Natural killer cell (primary cell): ENCODE data around the gene C17orf107. TPM values are rescaled to one million over a fixed set of nuclear protein-coding genes. Genes with fewer than 3 reads are reported as not detected.

Source experiments
- ATAC-seq, 3 donors: fragments of 150-1000 bp in 2 of 3; fragments of 200-7000 bp in 1 of 3; cut with Tn5 transposase; 1 replicate in 1 of 3; 2 replicates in 2 of 3; pipeline ENCODE4 v1.10.0; 2021; ENCODE audit warnings: mild to moderate bottlenecking in 2 of 3, moderate library complexity in 2 of 3
- DNase-seq, 2 donors: peaks; one replicate each; pipeline versions ENCODE4 v3.0.0 to v3.0.0-alpha.2; 2013 to 2021; ENCODE audit warnings: mixed read lengths in 1 of 2
- H3K27ac ChIP-seq: one replicate; pipeline ENCODE4 v1.5.1; 2013; ENCODE audit warnings: mild to moderate bottlenecking, low read length
- H3K27me3 ChIP-seq: one replicate; pipeline ENCODE4 v1.6.1; 2013; ENCODE audit warnings: low read length; ENCODE audit not compliant: control insufficient read depth, insufficient read depth
- H3K36me3 ChIP-seq: one replicate; pipeline ENCODE4 v1.6.1; 2013; ENCODE audit warnings: low read length; ENCODE audit not compliant: control insufficient read depth, insufficient read depth
- H3K4me1 ChIP-seq: one replicate; pipeline ENCODE4 v1.6.1; 2013; ENCODE audit warnings: low read length; ENCODE audit not compliant: control insufficient read depth, insufficient read depth
- H3K4me3 ChIP-seq: one replicate; pipeline ENCODE4 v1.5.1; 2013; ENCODE audit warnings: low read length
- H3K9me3 ChIP-seq: one replicate; pipeline ENCODE4 v1.6.1; 2013; ENCODE audit warnings: low read length; ENCODE audit not compliant: control insufficient read depth, insufficient read depth
- H3K27ac Mint-ChIP-seq, 2 donors: one replicate each; pipeline ENCODE4 v1.8.0; 2022; ENCODE audit warnings: mild to moderate bottlenecking in 2 of 2, mixed read lengths in 2 of 2, moderate library complexity in 1 of 2
- H3K27me3 Mint-ChIP-seq, 2 donors: one replicate each; pipeline ENCODE4 v1.8.0; 2022; ENCODE audit warnings: low read depth in 2 of 2, mixed read lengths in 2 of 2
- H3K36me3 Mint-ChIP-seq: one replicate; pipeline ENCODE4 v1.8.0; 2022; ENCODE audit warnings: mixed read lengths
- H3K4me1 Mint-ChIP-seq, 2 donors: one replicate each; pipeline ENCODE4 v1.8.0; 2022; ENCODE audit warnings: mixed read lengths in 2 of 2
- H3K4me3 Mint-ChIP-seq: one replicate; pipeline ENCODE4 v1.8.0; 2022; ENCODE audit warnings: mild to moderate bottlenecking, moderate library complexity, mixed read lengths
- H3K9me3 Mint-ChIP-seq, 2 donors: one replicate each; pipeline ENCODE4 v1.8.0; 2022; ENCODE audit warnings: mixed read lengths in 2 of 2
- WGBS: methylation state at CpG from one replicate; pipeline ENCODE4 v1.1.7; 2013; ENCODE audit warnings: missing lambda C conversion rate; ENCODE audit not compliant: insufficient coverage; 5-methylcytosine and 5-hydroxymethylcytosine counted together
- intact Hi-C: fragments of 100-400 bp; cut with micrococcal nuclease; formaldehyde crosslinking; loops from one replicate; pipeline ENCODE4 v1.14.2; 2022
- total RNA-seq, 4 donors: library from RNA; stranded (reverse); fragments of 120-200 nt in 1 of 4; gene quantifications; one replicate each; pipeline versions ENCODE4 v1.2.3 to v1.2.4, GENCODE V29; 2013 to 2022
- TF ChIP-seq, protein P1 (sequence below): fragments of 200-600 bp; IDR thresholded peaks from one replicate; pipeline ENCODE4 v1.8.0; 2022; ENCODE audit warnings: antibody characterized with exemption

C17orf107 gene
- total RNA-seq, 3 donors from 2014 or later (not counting 1 experiment from before 2014, with no cell fraction given) = 24.4 to 30.2 (median 27.5) TPM

DNA sequence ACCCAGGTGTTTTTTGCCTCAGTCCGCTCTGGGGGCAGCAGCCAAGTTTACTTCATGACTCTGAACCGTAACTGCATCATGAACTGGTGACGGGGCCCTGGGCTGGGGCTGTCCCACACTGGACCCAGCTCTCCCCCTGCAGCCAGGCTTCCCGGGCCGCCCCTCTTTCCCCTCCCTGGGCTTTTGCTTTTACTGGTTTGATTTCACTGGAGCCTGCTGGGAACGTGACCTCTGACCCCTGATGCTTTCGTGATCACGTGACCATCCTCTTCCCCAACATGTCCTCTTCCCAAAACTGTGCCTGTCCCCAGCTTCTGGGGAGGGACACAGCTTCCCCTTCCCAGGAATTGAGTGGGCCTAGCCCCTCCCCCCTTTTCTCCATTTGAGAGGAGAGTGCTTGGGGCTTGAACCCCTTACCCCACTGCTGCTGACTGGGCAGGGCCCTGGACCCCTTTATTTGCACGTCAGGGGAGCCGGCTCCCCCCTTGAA is 2.1 kb upstream of the C17orf107 start:
- Mint-ChIP-seq H3K27ac (no peak overlapping the region), H3K27me3 (no peaks in the 10 kb centered on the region), H3K4me3 (no peak overlapping the region), H3K4me1 (peaks cover 21 to 26% of the 10 kb centered on the region in 2 donors), H3K36me3 (no peaks in the 10 kb centered on the region), H3K9me3 (no peaks in the 10 kb centered on the region)
- no peak overlapping the region for H3K27ac ChIP-seq
- H3K36me3 ChIP-seq = peaks cover 44% of the 10 kb centered on the region
- no peak for ATAC-seq
- H3K4me1 ChIP-seq = peaks cover 41% of the 10 kb centered on the region
- intact Hi-C loops = no loop called here
- H3K4me3 ChIP-seq = no peak overlapping the region
- TF ChIP-seq, protein P1, sequence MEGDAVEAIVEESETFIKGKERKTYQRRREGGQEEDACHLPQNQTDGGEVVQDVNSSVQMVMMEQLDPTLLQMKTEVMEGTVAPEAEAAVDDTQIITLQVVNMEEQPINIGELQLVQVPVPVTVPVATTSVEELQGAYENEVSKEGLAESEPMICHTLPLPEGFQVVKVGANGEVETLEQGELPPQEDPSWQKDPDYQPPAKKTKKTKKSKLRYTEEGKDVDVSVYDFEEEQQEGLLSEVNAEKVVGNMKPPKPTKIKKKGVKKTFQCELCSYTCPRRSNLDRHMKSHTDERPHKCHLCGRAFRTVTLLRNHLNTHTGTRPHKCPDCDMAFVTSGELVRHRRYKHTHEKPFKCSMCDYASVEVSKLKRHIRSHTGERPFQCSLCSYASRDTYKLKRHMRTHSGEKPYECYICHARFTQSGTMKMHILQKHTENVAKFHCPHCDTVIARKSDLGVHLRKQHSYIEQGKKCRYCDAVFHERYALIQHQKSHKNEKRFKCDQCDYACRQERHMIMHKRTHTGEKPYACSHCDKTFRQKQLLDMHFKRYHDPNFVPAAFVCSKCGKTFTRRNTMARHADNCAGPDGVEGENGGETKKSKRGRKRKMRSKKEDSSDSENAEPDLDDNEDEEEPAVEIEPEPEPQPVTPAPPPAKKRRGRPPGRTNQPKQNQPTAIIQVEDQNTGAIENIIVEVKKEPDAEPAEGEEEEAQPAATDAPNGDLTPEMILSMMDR = no peak
- peaks cover 10% of the 10 kb centered on the region for H3K27me3 ChIP-seq
- no peaks in the 10 kb centered on the region for H3K9me3 ChIP-seq
- no peak for DNase-seq
- WGBS = 95% methylated on average over 10 of the region's 10 CpGs

DNA sequence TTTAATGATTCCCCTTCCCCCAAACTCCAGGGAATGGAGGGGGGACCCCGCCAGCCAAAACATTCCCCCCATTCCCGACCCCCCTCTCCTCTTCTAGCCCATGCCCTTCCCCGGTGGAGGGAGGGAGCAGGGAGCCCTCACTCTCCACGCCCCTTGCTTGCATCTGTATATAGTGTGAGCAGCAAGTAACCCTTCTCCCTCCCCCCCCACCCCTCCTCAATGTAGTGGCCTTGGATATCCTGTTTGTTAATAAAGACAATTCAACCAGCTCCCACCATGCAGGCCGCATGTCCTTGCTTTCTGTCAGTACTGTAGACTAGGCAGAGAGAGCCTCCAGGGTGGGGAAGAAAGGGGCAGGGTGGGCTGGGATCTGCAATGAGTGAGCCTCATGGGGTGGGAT is 1.6 kb upstream of the C17orf107 start:
- peak overlapping the region in 1 of 2 donors; percentile 69 for H3K27ac Mint-ChIP-seq
- Histone ChIP-seq H3K4me3 (no peak overlapping the region), H3K27ac (no peak overlapping the region), H3K36me3 (peaks cover 39% of the 10 kb centered on the region), H3K4me1 (peaks cover 47% of the 10 kb centered on the region), H3K9me3 (no peaks in the 10 kb centered on the region), H3K27me3 (peaks cover 10% of the 10 kb centered on the region)
- intact Hi-C loops = no loop called here
- peaks cover 26 to 31% of the 10 kb centered on the region in 2 donors for H3K4me1 Mint-ChIP-seq
- ATAC-seq = no peak
- WGBS = no CpG with 5 or more reads among the region's 5 CpGs
- TF ChIP-seq, protein P1 = no peak
- H3K27me3 Mint-ChIP-seq = no peaks in the 10 kb centered on the region
- DNase-seq = no peak
- no peak overlapping the region for H3K4me3 Mint-ChIP-seq
- no peaks in the 10 kb centered on the region for H3K36me3 Mint-ChIP-seq
- no peaks in the 10 kb centered on the region for H3K9me3 Mint-ChIP-seq

DNA sequence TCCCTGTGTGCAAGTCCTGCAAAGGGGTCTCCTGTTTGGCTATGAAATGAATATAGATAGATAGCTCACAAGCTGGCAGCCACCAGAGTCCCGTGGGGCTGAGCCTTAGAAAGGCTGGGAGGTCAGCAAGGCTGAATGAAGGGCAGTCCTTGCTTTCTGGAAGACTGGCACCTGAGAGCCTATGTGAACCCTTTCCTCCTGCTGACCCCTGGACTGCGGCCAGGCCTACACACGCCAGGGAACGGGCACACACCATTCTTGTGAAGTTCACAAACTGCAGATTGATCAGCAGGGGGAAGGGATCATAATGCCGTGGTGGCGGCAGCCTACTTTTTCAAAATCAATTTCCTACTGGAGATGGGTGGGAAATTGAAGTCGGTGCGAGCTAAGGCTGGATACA is 985 bp upstream of the C17orf107 start:
- peak overlapping the region; percentile 45 to 69 for H3K27ac Mint-ChIP-seq
- H3K27me3 Mint-ChIP-seq = no peaks in the 10 kb centered on the region
- Histone ChIP-seq H3K4me3 (no peak overlapping the region), H3K27me3 (peaks cover 10% of the 10 kb centered on the region), H3K36me3 (peaks cover 33% of the 10 kb centered on the region), H3K4me1 (peaks cover 52% of the 10 kb centered on the region), H3K9me3 (no peaks in the 10 kb centered on the region), H3K27ac (no peak overlapping the region)
- intact Hi-C loops = no loop called here
- ATAC-seq (no peak), DNase-seq (no peak)
- TF ChIP-seq, protein P1 = no peak
- H3K36me3 Mint-ChIP-seq = no peaks in the 10 kb centered on the region
- WGBS = 97% methylated on average over 8 of the region's 8 CpGs
- peak overlapping the region; percentile 67 for H3K4me3 Mint-ChIP-seq
- H3K9me3 Mint-ChIP-seq = no peaks in the 10 kb centered on the region
- H3K4me1 Mint-ChIP-seq = peaks cover 32 to 37% of the 10 kb centered on the region in 2 donors

DNA sequence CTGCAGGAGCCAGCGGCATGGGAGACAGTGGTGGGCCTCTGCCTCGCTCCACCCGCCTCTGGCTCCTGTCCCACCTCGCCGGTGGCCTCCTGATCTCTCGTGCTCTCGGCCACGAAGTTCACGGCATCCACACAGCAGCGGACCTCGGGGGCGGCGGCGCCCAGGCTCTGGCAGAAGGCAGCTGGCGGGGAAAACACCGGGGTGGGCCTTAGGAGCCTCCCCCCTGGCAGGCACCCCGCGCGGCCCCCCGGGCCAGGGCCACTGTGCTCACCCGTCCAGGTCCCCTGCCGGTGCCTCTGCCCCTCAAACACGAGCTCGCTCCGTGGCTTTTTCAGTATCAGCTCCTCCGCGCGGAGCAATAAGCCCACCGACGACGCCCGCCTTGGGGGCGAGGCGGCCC is 409 bp upstream of the C17orf107 start:
- Mint-ChIP-seq H3K4me1 (peaks cover 37 to 42% of the 10 kb centered on the region in 2 donors), H3K9me3 (no peaks in the 10 kb centered on the region), H3K36me3 (no peaks in the 10 kb centered on the region), H3K4me3 (peak overlapping the region; percentile 67), H3K27ac (peak overlapping the region; percentile 93 to 94), H3K27me3 (no peaks in the 10 kb centered on the region)
- Histone ChIP-seq H3K4me3 (peak overlapping the region; percentile 74), H3K9me3 (no peaks in the 10 kb centered on the region), H3K27ac (no peak overlapping the region), H3K4me1 (peaks cover 58% of the 10 kb centered on the region), H3K36me3 (peaks cover 28% of the 10 kb centered on the region), H3K27me3 (peaks cover 10% of the 10 kb centered on the region)
- TF ChIP-seq, protein P1 = no peak
- DNase-seq (no peak), ATAC-seq (peak in 1 of 3 donors; percentile 0)
- intact Hi-C loops = loop anchor here (1.0 kb wide), 1 partner anchor 10 kb away; no protein-coding TSS in a partner anchor
- 24% methylated on average over 34 of the region's 34 CpGs for WGBS
